RWPE2 (cell line): ENCODE data around the gene ITPR1.
A peak's percentile ranks its signal among the peaks of the same experiment; 100 is the strongest.

Experiments used
- ATAC-seq: fragments of 200-7000 bp; cut with Tn5 transposase; 3 replicates; pipeline ENCODE4 v1.9.1; 2021; ENCODE audit warnings: low read depth
- DNase-seq: peaks from one replicate; pipeline ENCODE4 v3.0.0-alpha.2; 2020; ENCODE audit warnings: low spot score
- H3K27ac ChIP-seq: fragments of 450-650 bp; 2 replicates; pipeline ENCODE4 v1.5.1; 2017; ENCODE audit warnings: mild to moderate bottlenecking; ENCODE audit not compliant: poor library complexity, severe bottlenecking
- H3K27me3 ChIP-seq: fragments of 250-450 bp; sonication (Bioruptor Pico); 2 replicates; pipeline ENCODE4 v1.5.1; 2021; ENCODE audit warnings: mild to moderate bottlenecking, moderate library complexity; ENCODE audit not compliant: insufficient read depth, poor library complexity, severe bottlenecking
- H3K36me3 ChIP-seq: fragments of 250-450 bp; sonication (Bioruptor Pico); 2 replicates; pipeline ENCODE4 v1.5.1; 2020; ENCODE audit warnings: low read depth, mild to moderate bottlenecking, moderate library complexity
- H3K4me1 ChIP-seq: fragments of 250-450 bp; sonication (Bioruptor Pico); 2 replicates; pipeline ENCODE4 v1.5.1; 2021; ENCODE audit warnings: mild to moderate bottlenecking, moderate library complexity; ENCODE audit not compliant: insufficient read depth, poor library complexity, severe bottlenecking
- H3K4me3 ChIP-seq: fragments of 250-450 bp; sonication (Bioruptor Pico); 2 replicates; pipeline ENCODE4 v1.5.1; 2021; ENCODE audit warnings: mild to moderate bottlenecking, moderate library complexity; ENCODE audit not compliant: severe bottlenecking
- H3K9me3 ChIP-seq: fragments of 250-450 bp; sonication (Bioruptor Pico); 2 replicates; pipeline ENCODE4 v1.5.1; 2021; ENCODE audit warnings: mild to moderate bottlenecking, moderate library complexity; ENCODE audit not compliant: severe bottlenecking
- CTCF ChIP-seq: fragments of 450-650 bp; IDR thresholded peaks from one replicate; pipeline ENCODE4 v1.5.1; 2017; ENCODE audit warnings: mild to moderate bottlenecking, moderate library complexity; ENCODE audit not compliant: poor library complexity, severe bottlenecking

Gene ITPR1

DNA sequence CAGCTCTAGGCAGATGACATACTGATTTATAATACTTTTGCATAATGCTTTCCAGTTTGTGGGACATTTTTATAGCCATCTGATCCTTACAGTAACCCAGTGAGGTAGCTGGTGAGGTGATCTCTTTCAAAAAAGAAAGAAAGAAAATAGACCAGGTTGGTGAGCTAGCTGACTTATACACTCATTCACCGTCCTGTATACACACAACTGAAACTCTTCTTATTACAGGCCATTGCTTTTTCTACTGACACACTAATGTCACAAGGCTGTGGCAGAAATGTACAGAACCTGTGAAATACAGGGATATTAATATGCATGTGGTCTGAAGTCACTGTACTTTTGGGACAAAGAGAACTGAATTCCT, 335.9 kb downstream of the ITPR1 start:
- no peak for ATAC-seq
- no peak for TF ChIP-seq CTCF
- peak overlapping the region; percentile 88 for H3K27ac ChIP-seq
- H3K27me3 ChIP-seq: no peaks in the 10 kb centered on the region
- H3K4me3 ChIP-seq: no peak overlapping the region
- H3K36me3 ChIP-seq: no peaks in the 10 kb centered on the region
- no peaks in the 10 kb centered on the region for H3K9me3 ChIP-seq
- H3K4me1 ChIP-seq: peaks cover 55% of the 10 kb centered on the region
- no peak for DNase-seq

- no peak for ATAC-seq
- Histone ChIP-seq H3K4me3 (no peak overlapping the region), H3K9me3 (no peaks in the 10 kb centered on the region), H3K27me3 (no peaks in the 10 kb centered on the region), H3K27ac (peak overlapping the region; percentile 83), H3K36me3 (no peaks in the 10 kb centered on the region), H3K4me1 (peaks cover 43% of the 10 kb centered on the region)
- TF ChIP-seq CTCF: no peak
- DNase-seq: no peak
Observed at GRCh38 chr3:4830586-4830914, 337.4 kb downstream of the ITPR1 start.

DNA sequence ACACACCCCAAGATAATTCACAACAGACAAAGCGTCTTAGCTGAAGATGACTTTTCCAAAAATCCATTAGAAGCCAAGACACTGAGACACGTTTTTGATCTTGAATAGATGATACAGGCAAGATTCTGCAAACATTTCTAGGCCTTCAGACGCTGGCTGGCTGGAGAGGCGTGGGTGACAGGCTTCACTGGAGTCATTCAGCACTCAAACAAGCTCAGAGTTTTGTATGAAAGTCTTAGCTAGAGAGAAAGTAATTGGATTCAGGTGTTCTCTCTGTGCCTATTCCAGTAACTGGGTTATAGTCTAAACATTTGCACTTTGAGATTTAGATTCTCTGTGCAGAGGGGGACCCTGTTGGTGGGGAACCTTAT, 338.4 kb downstream of the ITPR1 start:
- Histone ChIP-seq H3K4me1 (peaks cover 32% of the 10 kb centered on the region), H3K27ac (peak overlapping the region; percentile 83), H3K27me3 (no peaks in the 10 kb centered on the region), H3K36me3 (no peaks in the 10 kb centered on the region), H3K4me3 (no peak overlapping the region), H3K9me3 (no peaks in the 10 kb centered on the region)
- DNase-seq (no peak), ATAC-seq (peak; percentile 3; the same call in 1 of the 3 replicates)
- no peak for TF ChIP-seq CTCF

DNA sequence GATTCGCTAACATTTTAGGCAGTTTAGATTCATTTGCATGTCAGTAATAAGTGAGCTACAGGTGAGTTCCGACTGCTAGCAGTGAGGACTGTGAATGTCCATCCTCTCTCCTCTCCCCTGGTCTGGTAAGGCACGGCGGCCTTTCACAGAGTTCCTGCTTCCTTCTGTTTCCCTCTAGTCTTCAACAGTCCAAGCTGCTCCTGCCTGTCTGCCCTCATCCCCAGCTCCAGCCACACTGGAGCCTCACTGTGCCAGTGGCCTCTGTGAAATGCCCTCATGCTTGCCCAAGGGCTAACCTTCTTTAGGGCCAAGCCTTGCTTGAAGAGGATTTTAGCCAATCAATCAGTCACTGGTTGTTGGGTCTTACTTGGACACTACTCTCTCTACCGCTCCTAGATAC, 340.3 kb downstream of the ITPR1 start:
- no peak overlapping the region for H3K27ac ChIP-seq
- peaks cover 19% of the 10 kb centered on the region for H3K4me1 ChIP-seq
- no peak for TF ChIP-seq CTCF

GRCh38 chr3:4834403-4834866, 341.3 kb downstream of the ITPR1 start:
- no peak for ATAC-seq
- Histone ChIP-seq H3K9me3 (no peaks in the 10 kb centered on the region), H3K27me3 (no peaks in the 10 kb centered on the region), H3K4me1 (peaks cover 15% of the 10 kb centered on the region), H3K36me3 (no peaks in the 10 kb centered on the region), H3K27ac (no peak overlapping the region), H3K4me3 (no peak overlapping the region)
- TF ChIP-seq CTCF: no peak
- DNase-seq: no peak

More for the DNA sequence above, 340.3 kb downstream of the ITPR1 start:
- no peak for DNase-seq
- no peaks in the 10 kb centered on the region for H3K36me3 ChIP-seq
- H3K9me3 ChIP-seq: no peaks in the 10 kb centered on the region
- H3K4me3 ChIP-seq: no peak overlapping the region
- ATAC-seq: no peak
- no peaks in the 10 kb centered on the region for H3K27me3 ChIP-seq
